ENCODE measurements around the gene DENND6A.
"Not testable (repeated sequence)": the region's sequence is repeated elsewhere in the genome, so short reads cannot be mapped to it uniquely, and the experiment has no call there.

The DENND6A gene

DNA sequence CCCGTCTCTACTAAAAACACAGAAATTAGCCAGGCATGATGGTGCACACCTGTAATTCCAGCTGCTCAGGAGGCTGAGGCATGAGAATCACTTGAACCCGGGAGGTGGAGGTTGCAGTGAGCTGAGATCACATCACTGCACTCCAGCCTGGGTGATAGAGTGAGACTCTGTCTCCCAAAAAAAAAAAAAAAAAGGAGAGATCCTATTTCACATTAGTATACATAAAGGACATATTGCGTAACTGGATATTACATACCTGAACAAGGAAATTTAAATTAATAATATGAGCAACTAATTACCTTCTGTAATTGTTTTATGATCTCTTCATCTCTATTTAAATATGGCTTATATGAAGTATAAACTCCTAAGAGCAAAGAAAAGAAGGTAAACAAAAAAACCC is 58.6 kb downstream of the DENND6A start:
- not testable (repeated sequence) for DNase-seq (ENCODE audit: low spot score)

DNA sequence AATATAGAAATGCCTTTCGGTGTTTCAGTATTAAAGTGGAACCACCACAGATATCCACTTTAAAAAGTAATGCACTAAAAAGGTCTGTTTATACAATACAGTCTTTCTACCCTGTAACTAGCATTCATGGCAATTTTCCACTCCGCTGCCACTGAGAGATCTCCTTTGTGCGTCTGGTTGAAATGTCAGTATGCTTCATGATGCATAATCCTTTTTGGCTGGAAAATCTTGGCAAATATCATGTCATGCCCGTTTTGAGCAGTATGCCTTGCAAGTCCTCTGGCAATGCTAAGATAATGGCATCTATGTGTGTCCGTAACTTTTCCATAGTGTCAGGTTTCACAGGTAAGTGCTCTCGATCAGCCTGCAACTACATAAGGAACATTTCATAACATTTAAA is 64.9 kb downstream of the DENND6A start:
- no peak for DNase-seq (ENCODE audit: low spot score)

DNA sequence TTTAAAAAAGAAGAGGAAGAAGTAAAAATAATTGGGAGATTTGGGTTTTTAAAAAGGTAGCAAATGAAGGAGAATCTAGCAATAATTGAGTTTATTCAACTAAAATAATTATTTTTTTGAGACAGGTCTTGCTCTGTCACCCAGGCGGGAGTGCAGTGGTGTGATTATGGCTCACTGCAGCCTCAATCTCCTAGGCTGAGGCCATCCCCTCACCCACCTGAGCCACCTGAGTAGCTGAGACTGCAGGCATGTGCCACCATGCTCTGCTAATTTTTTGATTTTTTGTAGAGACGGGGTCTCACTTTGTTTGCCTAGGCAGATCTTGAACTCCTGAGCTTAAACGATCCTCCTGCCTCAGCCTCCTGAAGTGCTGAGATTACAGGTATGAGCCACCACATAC is 68.1 kb downstream of the DENND6A start:
- no peak for DNase-seq (ENCODE audit: low spot score)

DNA sequence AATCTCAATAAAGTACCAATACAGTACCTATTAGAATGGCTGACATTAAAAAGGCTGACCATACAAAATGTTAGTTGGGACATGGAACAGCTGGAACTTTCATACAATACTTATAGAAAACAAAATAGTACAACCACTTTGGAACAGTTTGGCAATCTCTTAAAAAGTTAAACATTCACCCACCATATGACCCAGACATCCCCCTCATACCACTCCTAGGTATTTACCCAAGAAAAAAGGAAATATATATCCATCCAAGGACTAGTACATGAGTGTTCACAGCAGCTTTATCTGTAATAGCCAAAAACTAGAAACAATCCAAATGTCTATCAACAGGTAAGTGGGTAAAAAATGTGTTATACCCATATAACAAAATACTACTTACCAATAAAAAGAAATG is 70.5 kb downstream of the DENND6A start:
- no peak for DNase-seq (ENCODE audit: low spot score)

DNA sequence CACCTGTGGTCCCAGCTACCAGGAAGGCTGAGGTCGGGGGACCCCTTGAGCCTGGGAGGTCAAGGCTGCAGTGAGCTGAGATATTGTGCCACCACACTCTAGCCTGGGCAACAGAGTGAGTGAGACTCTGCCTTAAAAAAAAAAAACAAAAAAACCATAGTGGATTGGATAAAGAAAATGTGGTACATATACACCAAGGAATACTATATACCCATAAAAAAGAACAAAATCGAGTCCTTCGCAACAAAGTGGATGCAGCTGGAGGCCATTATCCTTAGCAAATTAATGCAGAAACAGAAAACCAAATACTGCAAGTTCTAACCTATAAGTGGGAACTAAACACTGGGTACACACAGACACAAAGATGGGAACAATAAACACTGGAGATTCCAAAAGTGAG is 75.1 kb downstream of the DENND6A start:
- DNase-seq (ENCODE audit: low spot score), result no peak

DNA sequence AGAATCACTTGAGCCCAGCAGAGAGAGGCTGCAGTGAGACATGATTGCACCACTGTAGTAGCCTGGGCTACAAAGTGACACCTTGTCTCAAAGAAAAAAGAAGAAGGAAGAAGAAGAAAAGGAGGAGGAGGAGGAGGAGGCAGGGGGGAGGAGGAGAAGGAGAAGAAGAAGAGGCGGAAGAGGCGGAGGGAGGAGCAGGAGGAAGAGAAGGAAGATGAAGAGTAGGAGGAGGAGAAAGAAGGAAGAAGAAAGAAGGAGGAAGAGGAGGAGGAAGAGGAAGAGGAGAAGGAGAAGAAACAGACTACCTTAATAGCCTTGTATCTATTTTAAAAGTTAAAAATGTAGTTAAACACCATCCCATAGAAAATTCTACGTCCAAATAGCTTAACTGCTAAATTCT is 76.6 kb downstream of the DENND6A start:
- no peak for DNase-seq (ENCODE audit: low spot score)

DNA sequence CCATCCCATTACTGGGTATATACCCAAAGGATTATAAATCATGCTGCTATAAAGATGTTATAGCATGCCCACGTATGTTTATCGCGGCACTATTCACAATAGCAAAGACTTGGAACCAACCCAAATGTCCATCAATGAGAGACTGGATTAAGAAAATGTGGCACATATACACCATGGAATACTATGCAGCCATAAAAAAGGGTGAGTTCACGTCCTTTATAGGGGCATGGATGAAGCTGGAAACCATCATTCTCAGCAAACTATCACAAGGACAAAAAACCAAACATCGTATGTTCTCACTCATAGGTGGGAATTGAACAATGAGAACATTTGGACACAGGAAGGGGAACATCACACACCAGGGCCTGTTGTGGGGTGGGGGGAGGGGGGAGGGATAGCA is 81.0 kb downstream of the DENND6A start:
- not testable (repeated sequence) for DNase-seq (ENCODE audit: low spot score)

DNA sequence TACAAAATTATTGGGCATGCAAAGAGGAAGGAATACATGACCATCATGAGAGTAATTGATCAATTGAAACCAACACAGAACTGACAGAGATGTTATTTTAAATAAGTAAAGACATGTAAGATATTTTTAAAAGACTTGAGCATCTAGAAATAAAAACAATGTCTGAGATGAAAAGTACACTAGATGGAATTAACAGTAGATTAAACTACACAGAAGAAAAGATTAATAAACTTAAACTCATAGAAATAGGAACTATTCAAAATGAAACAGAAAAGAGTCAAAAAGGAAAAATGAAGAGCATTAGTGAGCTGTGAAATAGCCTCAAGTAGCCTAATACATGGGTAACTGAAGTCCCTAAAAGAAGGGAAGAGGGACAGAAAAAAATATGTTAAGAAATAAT is 87.2 kb downstream of the DENND6A start:
- DNase-seq (ENCODE audit: low spot score), result no peak

DNA sequence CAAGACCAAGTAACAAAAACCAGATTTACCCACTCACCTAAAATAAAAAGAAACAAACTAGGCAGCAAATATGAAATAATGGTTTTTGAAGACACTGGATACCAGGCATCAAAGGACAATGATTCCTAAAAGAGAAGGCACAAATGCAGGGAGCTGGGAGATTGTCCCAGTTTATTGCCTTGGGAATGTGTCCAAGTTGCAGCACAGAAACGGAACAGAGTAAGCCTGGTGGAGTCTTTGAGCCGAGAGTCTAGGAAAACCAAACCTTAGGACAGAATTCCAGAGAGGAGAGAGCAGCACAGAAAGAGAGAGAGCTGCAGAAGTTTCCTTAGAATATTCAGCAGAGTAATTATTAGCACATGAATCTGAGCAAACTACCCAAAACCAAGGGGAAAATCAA is 87.9 kb downstream of the DENND6A start:
- no peak for DNase-seq (ENCODE audit: low spot score)

DNA sequence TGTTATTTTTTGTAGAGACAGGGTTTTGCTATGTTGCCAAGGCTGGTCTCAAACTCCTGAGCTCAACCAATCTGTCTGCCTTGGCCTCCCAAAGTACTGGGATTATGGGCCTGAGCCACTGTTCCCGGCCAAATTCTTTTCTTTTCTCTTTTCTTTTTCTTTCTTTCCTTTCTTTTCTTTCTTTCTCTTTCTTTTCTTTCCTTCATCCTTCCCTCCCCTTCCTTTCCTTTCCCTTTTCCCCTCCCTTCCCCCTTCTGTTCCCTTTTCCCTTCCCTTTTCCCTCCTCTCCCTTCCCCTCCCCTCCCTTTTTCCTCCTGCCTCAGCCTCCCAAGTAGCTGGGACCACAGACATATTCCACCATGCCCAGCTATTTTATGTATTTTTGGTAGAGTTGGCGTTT is 92.7 kb downstream of the DENND6A start:
- DNase-seq (ENCODE audit: low spot score), result no peak

DNA sequence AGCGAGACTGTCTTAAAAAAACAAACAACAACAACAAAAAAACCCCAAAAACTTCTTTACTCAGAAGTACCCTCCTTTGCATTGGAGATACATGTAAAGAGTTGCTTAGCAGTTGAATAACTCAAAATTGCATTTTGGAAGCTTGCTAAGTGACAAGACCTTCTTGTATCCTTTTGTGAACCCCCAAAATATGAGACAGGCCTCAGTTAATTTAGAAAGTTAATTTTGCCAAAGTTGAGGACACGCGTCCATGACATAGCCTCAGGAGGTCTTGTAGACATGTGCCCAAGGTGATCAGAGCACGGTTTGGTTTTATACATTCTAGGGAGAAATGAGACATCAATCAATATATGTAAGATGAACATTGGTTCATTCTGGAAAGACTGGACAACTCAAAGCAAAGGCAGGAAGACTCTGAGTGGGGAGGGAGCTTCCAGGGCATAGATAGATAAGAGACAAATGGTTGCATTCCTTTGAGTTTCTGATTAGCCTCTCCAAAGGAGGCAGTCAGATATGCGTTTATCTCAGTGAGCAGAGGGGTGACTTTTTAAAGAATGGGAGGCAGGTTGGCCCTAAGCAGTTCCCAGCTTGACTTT is 94.0 kb downstream of the DENND6A start:
- no peak for DNase-seq (ENCODE audit: low spot score)

DNA sequence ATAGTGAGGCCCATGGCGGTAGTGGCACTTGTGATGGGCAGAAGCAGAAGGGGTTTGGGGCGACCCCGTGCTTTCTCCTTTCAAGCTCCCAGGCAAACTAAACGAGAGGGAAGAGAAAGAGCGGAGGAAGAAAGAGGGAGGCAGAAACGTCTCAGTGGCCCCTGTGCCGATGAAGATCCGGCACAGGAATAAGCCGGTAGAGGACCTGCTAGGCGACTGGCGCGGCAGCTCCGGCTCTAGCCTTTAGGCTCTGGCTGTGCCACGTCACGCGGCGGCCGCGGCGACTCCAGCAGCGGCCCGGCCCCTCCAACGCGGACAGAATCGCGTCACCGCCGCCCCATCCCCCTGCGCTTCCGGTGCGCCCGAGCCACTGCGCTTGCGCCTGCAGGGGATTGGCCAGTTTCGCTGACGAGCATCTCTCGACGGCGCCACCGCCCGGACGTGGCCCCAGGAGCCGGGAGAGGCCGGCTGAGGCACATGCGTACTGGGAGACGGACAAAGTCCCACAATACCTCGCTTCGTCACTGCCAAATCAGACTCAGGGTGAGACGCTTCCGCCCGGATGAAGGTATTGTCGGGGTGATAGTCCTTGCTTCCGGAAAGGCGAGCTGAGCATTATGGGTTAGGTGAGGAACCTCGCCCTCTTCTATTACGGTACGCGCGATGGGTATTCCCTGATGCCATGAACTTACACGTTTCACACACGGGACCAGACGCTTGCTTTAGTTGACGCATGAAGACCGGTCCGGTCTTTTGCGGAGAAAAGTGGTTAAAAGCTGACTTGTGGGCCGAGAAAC is 95.6 kb downstream of the DENND6A start, which contains the start of gene ARF4:
Gene ARF4, minus strand, starts transcription at position 218 of the 797 bp plus-strand sequence. Its CDS starts 204 bp downstream, at position 14.
- DNase-seq (ENCODE audit: low spot score), result peak; percentile 99

DNA sequence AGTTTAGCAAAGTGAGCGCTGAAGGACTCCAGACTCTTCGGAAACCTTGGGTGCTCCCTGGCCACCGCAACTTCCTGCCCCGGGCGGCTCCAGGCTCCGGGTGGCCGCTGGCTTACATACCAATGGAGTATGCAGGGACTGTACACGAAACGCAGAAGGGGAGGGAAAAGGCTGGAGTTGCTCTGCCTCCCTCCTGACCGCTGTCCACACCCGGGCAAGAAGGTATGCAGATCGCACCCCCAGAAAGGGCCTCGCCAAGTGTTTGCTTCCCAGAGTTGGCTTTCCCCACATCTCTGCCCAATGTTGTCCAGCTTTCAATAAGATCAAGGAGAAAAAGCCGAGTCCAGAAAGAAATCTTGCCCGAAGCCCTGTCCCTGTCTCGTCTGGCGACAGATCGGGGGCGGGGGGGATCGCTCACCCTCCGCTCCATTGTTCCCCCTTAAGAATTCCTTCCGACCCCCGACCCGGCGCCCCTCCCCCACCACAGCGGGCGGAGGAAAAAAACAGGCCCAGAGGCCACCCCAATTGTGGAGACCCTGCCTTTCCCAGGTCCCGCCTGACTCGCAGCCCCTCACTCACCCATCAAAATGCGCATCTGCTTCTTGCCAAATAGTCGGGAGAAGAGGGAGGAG is 96.3 kb downstream of the DENND6A start:
- DNase-seq (ENCODE audit: low spot score), result peak; percentile 63

DNA sequence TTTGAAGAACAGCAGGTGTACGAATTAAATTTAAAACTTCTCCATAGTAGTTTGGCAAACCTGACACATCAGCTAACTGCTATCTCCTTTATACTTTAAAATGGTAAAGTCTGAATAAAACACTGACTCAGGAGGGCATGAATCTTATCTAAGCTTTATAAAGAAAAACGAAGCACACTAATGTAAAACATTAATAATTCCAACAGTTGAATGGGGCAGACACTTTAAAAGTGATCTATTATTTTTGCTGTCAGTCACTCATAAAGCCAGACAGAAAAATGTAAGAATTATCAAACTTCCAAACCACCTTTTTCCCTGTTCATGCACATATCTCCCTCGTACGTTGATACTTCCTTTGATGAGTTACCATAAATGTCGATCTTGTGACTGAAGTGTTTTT is 98.3 kb downstream of the DENND6A start:
- DNase-seq (ENCODE audit: low spot score), result no peak

DNA sequence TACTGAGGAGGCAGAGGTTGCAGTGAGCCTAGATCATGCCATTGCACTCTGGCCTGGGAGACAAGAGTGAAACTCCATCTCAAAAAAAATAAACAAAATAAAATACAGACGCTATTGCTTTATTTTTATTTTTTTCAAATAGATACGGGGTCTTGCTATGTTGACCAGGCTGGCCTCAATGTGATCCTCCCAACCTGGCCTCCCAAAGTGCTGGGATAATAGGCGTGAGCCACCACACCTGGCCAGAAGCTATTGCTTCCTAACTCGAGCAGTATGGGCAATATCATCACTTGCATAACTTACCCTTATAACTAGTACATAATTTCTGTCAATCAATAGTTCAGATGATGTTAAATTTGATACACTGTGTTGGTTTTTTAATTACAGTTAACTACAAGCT is 98.7 kb downstream of the DENND6A start:
- no peak for DNase-seq (ENCODE audit: low spot score)

DNA sequence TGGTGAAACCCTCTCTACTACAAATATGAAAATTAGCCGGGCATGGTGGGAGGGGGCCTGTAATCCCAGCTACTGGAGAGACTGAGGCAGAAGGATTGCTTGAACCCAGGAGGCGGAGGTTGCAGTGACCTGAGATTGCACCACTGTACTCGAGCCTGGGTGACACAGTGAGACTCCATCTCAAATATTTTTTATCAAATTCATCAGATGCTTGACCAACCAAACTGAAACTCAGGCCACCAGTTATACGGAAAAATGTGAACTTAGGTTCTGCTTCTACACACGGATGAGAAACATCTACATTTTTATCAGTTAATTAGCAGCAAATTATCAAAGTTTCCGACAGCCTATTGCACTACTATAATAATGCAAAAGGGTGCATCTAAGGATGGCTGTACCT is 100.6 kb downstream of the DENND6A start:
- no peak for DNase-seq (ENCODE audit: low spot score)

DNA sequence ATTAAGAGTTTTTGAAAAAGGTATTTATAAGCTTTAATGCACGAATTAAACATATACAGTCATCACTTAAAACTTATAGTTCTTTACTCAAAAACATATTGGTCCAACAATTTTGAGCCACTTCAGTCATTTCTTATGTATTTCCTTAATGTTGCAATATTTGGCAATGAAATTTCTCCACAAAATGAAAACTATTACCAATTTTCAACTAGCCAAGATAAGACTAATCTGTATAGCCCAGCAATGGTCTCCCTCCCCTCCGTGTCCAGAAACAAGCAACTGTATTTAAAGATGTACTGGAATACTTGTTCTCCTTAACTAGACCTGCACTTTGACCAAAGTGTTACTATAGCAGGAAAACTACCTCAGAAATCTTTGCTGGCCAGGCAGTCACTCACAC is 105.0 kb downstream of the DENND6A start:
- DNase-seq (ENCODE audit: low spot score), result no peak

DNA sequence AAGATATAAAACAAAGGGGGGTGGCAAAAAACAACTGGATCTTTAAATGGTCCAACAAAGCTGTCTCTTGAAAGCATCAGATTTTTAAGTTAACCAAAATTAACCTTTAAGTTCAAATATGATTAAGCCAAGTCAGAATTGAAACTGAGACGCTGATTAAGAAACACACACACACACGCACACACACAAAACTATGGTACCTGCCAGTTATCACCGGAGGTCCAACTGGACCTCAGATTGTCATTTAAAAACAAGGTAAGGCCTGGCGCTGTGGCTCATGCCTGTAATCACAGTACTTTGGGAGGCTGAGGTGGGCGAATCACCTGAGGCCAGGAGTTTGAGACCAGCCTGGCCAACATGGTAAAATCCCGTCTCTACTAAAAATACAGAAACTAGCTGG is 106.1 kb downstream of the DENND6A start:
- no peak for DNase-seq (ENCODE audit: low spot score)

DNA sequence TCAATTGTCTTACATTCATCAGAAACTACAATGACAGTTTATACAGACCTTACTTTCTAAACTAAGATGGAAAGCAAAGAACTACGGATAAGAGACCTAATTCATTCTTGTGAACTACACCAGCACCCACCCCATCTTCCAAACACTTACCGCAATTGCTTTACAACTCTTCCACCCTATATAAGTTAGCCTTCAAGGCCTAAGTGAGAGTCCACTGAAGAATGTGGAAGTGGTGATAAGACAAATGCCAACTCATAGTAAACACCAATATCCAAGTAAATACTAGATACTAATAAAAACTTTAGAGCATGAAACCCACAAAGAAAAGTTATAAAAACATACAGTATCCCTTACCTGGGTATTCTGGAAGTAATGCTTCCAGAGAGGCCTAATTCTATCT is 109.3 kb downstream of the DENND6A start:
- no peak for DNase-seq (ENCODE audit: low spot score)

DNA sequence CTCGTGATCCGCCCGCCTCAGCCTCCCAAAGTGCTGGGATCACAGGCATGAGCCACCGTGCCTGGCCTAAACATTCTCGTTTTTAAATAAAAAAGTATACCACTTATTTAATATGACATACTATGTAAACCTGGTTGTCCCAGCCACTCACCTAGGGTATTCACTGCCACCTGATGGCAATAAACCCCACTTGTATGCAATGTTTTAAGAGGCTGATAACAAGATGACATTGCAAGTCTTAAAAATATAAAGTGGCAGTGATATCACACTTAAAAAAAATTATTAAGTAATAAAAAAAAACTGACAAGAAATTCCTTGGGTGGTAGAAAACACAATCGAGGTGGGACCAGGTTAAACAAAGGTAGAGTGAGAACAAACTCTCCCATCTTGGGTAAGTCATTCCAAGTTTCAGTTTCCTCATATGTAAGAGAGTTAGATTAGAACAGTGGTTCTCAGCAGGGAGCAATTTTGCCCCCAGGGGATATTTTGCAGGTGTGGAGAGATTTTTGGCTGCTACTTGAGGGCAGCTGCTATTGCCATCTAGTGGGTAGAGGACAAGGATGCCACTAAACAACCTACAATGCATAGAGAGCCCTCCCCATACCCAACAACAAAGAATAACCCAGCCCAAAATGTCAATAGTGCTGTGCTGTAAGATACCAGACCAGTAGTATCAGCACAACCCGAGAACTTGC is 110.3 kb downstream of the DENND6A start:
- peak; percentile 43 for DNase-seq (ENCODE audit: low spot score)

DNA sequence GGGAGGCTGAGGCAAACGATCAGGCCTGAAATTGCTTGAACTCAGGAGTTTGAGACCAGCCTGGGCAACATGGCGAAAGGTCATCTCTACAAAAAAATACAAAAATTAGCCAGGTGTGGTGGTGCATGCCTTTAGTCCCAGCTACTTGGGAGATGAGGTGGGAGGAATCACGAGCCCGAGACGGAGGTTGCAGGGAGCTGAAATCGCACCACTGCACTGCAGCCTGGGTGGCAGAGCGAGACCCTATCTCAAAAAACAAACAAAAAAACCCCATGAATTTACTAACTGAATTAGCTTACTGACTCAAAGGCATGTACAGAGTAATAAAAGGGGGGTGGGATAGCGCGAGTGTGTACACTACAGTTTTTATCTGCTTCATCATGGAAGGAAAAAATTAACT is 115.1 kb downstream of the DENND6A start:
- DNase-seq (ENCODE audit: low spot score), result no peak

DNA sequence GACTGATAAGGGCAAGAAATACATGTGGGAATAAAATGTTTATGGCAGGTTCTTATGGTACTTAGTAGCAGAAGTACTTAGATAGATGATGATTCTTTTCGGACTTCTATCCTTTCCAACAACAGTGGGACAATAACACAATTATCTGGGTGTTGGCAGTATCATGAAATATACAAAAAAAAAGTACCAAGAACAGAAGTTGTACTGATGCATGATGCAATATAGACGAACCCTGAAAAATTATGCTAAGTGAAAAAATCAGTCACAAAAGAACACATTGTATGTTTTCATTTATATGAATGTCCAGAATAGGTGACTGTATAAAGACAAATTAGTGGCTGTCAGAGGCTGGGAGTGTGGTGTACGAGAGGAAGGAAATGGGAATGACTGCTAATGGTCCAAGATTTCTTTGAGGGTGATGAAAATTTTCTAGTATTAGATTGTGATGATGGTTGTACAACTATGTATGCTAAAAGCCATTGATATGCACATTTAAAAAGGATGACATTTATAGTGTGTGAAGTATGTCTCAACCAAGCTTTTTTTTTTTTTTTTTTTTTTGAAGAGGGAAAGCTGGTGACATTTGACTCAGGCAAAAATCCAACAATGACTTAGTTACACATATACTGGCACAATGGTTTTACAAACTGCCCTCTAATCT is 116.8 kb downstream of the DENND6A start:
- no peak for DNase-seq (ENCODE audit: low spot score)

Data from D341Med (cell line).